Muscle layer of duodenum (tissue), 2 donors: ENCODE results near the gene TP73.

ENCODE experiments used
- H3K27ac ChIP-seq: one replicate; pipeline ENCODE4 v1.7.0; 2013; ENCODE audit warnings: mild to moderate bottlenecking, low read length
- H3K27me3 ChIP-seq: one replicate; pipeline ENCODE4 v1.7.0; 2013; ENCODE audit warnings: low read depth, mild to moderate bottlenecking, control low read depth, low read length
- H3K36me3 ChIP-seq, 2 donors: one replicate each; pipeline ENCODE4 v1.7.0; 2013; ENCODE audit warnings: low read length in 2 of 2, control low read depth in 1 of 2, mild to moderate bottlenecking in 1 of 2; ENCODE audit not compliant: insufficient read depth in 2 of 2, control insufficient read depth in 1 of 2
- H3K4me1 ChIP-seq, 2 donors: one replicate each; pipeline ENCODE4 v1.7.0; 2013; ENCODE audit warnings: low read length in 2 of 2, mild to moderate bottlenecking in 2 of 2, control low read depth in 1 of 2, moderate library complexity in 1 of 2; ENCODE audit not compliant: insufficient read depth in 2 of 2, control insufficient read depth in 1 of 2
- H3K4me3 ChIP-seq, 2 donors: one replicate each; pipeline ENCODE4 v1.7.0; 2013; ENCODE audit warnings: low read length in 2 of 2, low read depth in 1 of 2, mild to moderate bottlenecking in 1 of 2
- H3K9me3 ChIP-seq, 2 donors: one replicate each; pipeline ENCODE4 v1.7.0; 2013; ENCODE audit warnings: low read length in 2 of 2, control low read depth in 1 of 2, mild to moderate bottlenecking in 1 of 2; ENCODE audit not compliant: control insufficient read depth in 1 of 2
- donor health status: healthy.

The TP73 gene

GRCh38 chr1:3730543-3731247 is 78.4 kb downstream of the TP73 start:
- Histone ChIP-seq H3K36me3 (peaks cover 0 to 2% of the 10 kb centered on the region in 2 donors), H3K27me3 (peaks cover 9% of the 10 kb centered on the region), H3K9me3 (no peaks in the 10 kb centered on the region), H3K4me1 (peaks cover 0 to 9% of the 10 kb centered on the region in 2 donors), H3K27ac (no peak overlapping the region), H3K4me3 (no peak overlapping the region)

GRCh38 chr1:3731583-3732433 is 79.5 kb downstream of the TP73 start:
- H3K27ac ChIP-seq = no peak overlapping the region
- H3K36me3 ChIP-seq = peaks cover 0 to 14% of the 10 kb centered on the region in 2 donors
- peaks cover 0 to 9% of the 10 kb centered on the region in 2 donors for H3K4me1 ChIP-seq
- H3K4me3 ChIP-seq = no peak overlapping the region
- H3K9me3 ChIP-seq = no peaks in the 10 kb centered on the region
- peaks cover 9% of the 10 kb centered on the region for H3K27me3 ChIP-seq

- Histone ChIP-seq H3K27ac (no peak overlapping the region), H3K27me3 (peaks cover 9% of the 10 kb centered on the region), H3K4me1 (peaks cover 0 to 9% of the 10 kb centered on the region in 2 donors), H3K4me3 (no peak overlapping the region), H3K36me3 (peaks cover 0 to 21% of the 10 kb centered on the region in 2 donors), H3K9me3 (no peaks in the 10 kb centered on the region)
These were observed 80.2 kb downstream of the TP73 start for GRCh38 chr1:3732434-3733093.

- no peak overlapping the region for H3K4me3 ChIP-seq
- peaks cover 0 to 28% of the 10 kb centered on the region in 2 donors for H3K36me3 ChIP-seq
- no peak overlapping the region for H3K27ac ChIP-seq
- H3K9me3 ChIP-seq = no peaks in the 10 kb centered on the region
- H3K4me1 ChIP-seq = peaks cover 0 to 9% of the 10 kb centered on the region in 2 donors
- peaks cover 9% of the 10 kb centered on the region for H3K27me3 ChIP-seq
These were observed 81.0 kb downstream of the TP73 start for GRCh38 chr1:3733094-3733882.

GRCh38 chr1:3733883-3734589 is 81.7 kb downstream of the TP73 start:
- peaks cover 9% of the 10 kb centered on the region for H3K27me3 ChIP-seq
- no peaks in the 10 kb centered on the region for H3K9me3 ChIP-seq
- peaks cover 0 to 9% of the 10 kb centered on the region in 2 donors for H3K4me1 ChIP-seq
- no peak overlapping the region for H3K4me3 ChIP-seq
- peaks cover 3 to 35% of the 10 kb centered on the region in 2 donors for H3K36me3 ChIP-seq
- H3K27ac ChIP-seq = no peak overlapping the region

GRCh38 chr1:3734602-3735001 is 82.3 kb downstream of the TP73 start:
- Histone ChIP-seq H3K27me3 (peaks cover 9% of the 10 kb centered on the region), H3K36me3 (peaks cover 3 to 39% of the 10 kb centered on the region in 2 donors), H3K4me3 (no peak overlapping the region), H3K9me3 (no peaks in the 10 kb centered on the region), H3K27ac (no peak overlapping the region), H3K4me1 (peaks cover 0 to 9% of the 10 kb centered on the region in 2 donors)

GRCh38 chr1:3735027-3735681 is 82.8 kb downstream of the TP73 start:
- Histone ChIP-seq H3K36me3 (peaks cover 3 to 45% of the 10 kb centered on the region in 2 donors), H3K4me1 (peaks cover 0 to 9% of the 10 kb centered on the region in 2 donors), H3K9me3 (no peaks in the 10 kb centered on the region), H3K27ac (no peak overlapping the region), H3K4me3 (no peak overlapping the region), H3K27me3 (peaks cover 9% of the 10 kb centered on the region)

- Histone ChIP-seq H3K27ac (no peak overlapping the region), H3K36me3 (peaks cover 3 to 45% of the 10 kb centered on the region in 2 donors)
These were observed 83.4 kb downstream of the TP73 start for GRCh38 chr1:3735688-3736087.

GRCh38 chr1:3736131-3736561 is 83.8 kb downstream of the TP73 start:
- Histone ChIP-seq H3K4me3 (no peak overlapping the region), H3K4me1 (peaks cover 0 to 9% of the 10 kb centered on the region in 2 donors), H3K36me3 (peaks cover 3 to 49% of the 10 kb centered on the region in 2 donors)

More at GRCh38 chr1:3735688-3736087, 83.4 kb downstream of the TP73 start:
- Histone ChIP-seq H3K4me3 (no peak overlapping the region), H3K4me1 (peaks cover 0 to 9% of the 10 kb centered on the region in 2 donors), H3K27me3 (peaks cover 9% of the 10 kb centered on the region), H3K9me3 (no peaks in the 10 kb centered on the region)

GRCh38 chr1:3736708-3737107 is 84.4 kb downstream of the TP73 start:
- Histone ChIP-seq H3K4me3 (no peak overlapping the region), H3K36me3 (peaks cover 3 to 55% of the 10 kb centered on the region in 2 donors), H3K4me1 (peaks cover 0 to 9% of the 10 kb centered on the region in 2 donors), H3K9me3 (no peaks in the 10 kb centered on the region), H3K27ac (no peak overlapping the region), H3K27me3 (peaks cover 8% of the 10 kb centered on the region)

More at GRCh38 chr1:3736131-3736561, 83.8 kb downstream of the TP73 start:
- Histone ChIP-seq H3K27me3 (peaks cover 9% of the 10 kb centered on the region), H3K27ac (no peak overlapping the region), H3K9me3 (no peaks in the 10 kb centered on the region)
